IMR-90 (cell line): ENCODE results near the gene CNFN. TPM values are rescaled to one million over a fixed set of nuclear protein-coding genes. Genes with fewer than 3 reads are reported as not detected.
A peak's percentile ranks its signal among the peaks of the same experiment; 100 is the strongest.

Experiments used
- ATAC-seq: fragments of 200-7000 bp; cut with Tn5 transposase; 2 replicates; pipeline ENCODE4 v1.9.1; 2020; ENCODE audit warnings: low read depth, mild to moderate bottlenecking, moderate library complexity
- BruUV-seq: library from RNA; stranded (reverse); fragments of 400-500 nt; replicated peaks from 2 replicates; lab custom pipeline; 2021; lab: Mats Ljungman, UMichigan
- CTCF ChIA-PET: fragments of 300-600 bp; formaldehyde crosslinking; extraction: SDS; loops from one replicate; lab custom pipeline; 2021; ENCODE audit warnings: antibody characterized with exemption; lab: Yijun Ruan, JAX
- POLR2A ChIA-PET: fragments of 300-600 bp; sonication (Branson Sonifier 250); formaldehyde crosslinking; loops from one replicate; lab custom pipeline; 2022; ENCODE audit warnings: antibody characterized with exemption; ENCODE audit not compliant: unreplicated experiment; lab: Charles Lee
- DNase-seq: peaks from one replicate; pipeline ENCODE4 v3.0.0; 2013
- H2AFZ ChIP-seq: replicated peaks from 2 replicates; pipeline ENCODE3; 2013; ENCODE audit warnings: low read length, mild to moderate bottlenecking; ENCODE audit not compliant: poor library complexity
- H2AK5ac ChIP-seq: 2 replicates; pipeline ENCODE4 v1.6.1; 2013; ENCODE audit warnings: low read depth, low read length, inconsistent platforms
- H2AK9ac ChIP-seq: replicated peaks from 2 replicates; pipeline ENCODE3; 2013; ENCODE audit warnings: mild to moderate bottlenecking, low read depth, low read length, moderate library complexity; ENCODE audit not compliant: poor library complexity
- H2BK120ac ChIP-seq: 2 replicates; pipeline ENCODE4 v1.6.1; 2013; ENCODE audit warnings: low read depth, low read length, inconsistent platforms
- H2BK15ac ChIP-seq: 3 replicates; pipeline ENCODE4 v1.6.1; 2013; ENCODE audit warnings: low read depth, low read length, inconsistent platforms
- H2BK20ac ChIP-seq: 2 replicates; pipeline ENCODE4 v1.6.1; 2013; ENCODE audit warnings: low read depth, mild to moderate bottlenecking, inconsistent platforms, low read length, moderate library complexity
- H2BK5ac ChIP-seq: 2 replicates; pipeline ENCODE4 v1.6.1; 2013; ENCODE audit warnings: mild to moderate bottlenecking, low read depth, low read length, inconsistent platforms; ENCODE audit not compliant: poor library complexity, severe bottlenecking
- H3K14ac ChIP-seq: replicated peaks from 2 replicates; pipeline ENCODE4 v1.6.1; 2013; ENCODE audit warnings: low read depth, low read length, inconsistent platforms
- H3K18ac ChIP-seq: 2 replicates; pipeline ENCODE4 v1.6.1; 2013; ENCODE audit warnings: low read depth, low read length, control low read depth
- H3K23ac ChIP-seq: 2 replicates; pipeline ENCODE4 v1.6.1; 2013; ENCODE audit warnings: low read depth, low read length, inconsistent platforms
- H3K27ac ChIP-seq: 2 replicates; pipeline ENCODE4 v1.5.1; 2013; ENCODE audit warnings: mild to moderate bottlenecking, control low read depth, low read length; ENCODE audit not compliant: insufficient read depth
- H3K27me3 ChIP-seq: 2 replicates; pipeline ENCODE4 v1.6.1; 2013; ENCODE audit warnings: low read length; ENCODE audit not compliant: control insufficient read depth, insufficient read depth
- H3K36me3 ChIP-seq: 2 replicates; pipeline ENCODE4 v1.6.1; 2013; ENCODE audit warnings: low read length, mixed read lengths; ENCODE audit not compliant: control insufficient read depth, insufficient read depth
- H3K4ac ChIP-seq: 2 replicates; pipeline ENCODE4 v1.6.1; 2013; ENCODE audit warnings: low read depth, low read length, inconsistent platforms
- H3K4me1 ChIP-seq: 2 replicates; pipeline ENCODE4 v1.6.1; 2013; ENCODE audit warnings: low read length, mixed read lengths; ENCODE audit not compliant: control insufficient read depth, insufficient read depth
- H3K4me2 ChIP-seq: 2 replicates; pipeline ENCODE4 v1.6.1; 2013; ENCODE audit warnings: low read depth, mild to moderate bottlenecking, control low read depth, low read length, moderate library complexity
- H3K4me3 ChIP-seq: 2 replicates; pipeline ENCODE4 v1.5.1; 2013; ENCODE audit warnings: low read depth, mild to moderate bottlenecking, control low read depth, low read length, moderate library complexity; ENCODE audit not compliant: insufficient read depth
- H3K56ac ChIP-seq: 2 replicates; pipeline ENCODE4 v1.6.1; 2013; ENCODE audit warnings: low read length, inconsistent platforms; ENCODE audit not compliant: insufficient read depth; ENCODE audit errors: extremely low read depth
- H3K79me1 ChIP-seq, 2 experiments: 2 replicates each; pipeline ENCODE4 v1.6.1; 2013; ENCODE audit warnings: low read length in 2 of 2, inconsistent platforms in 1 of 2, low read depth in 1 of 2
- H3K9ac ChIP-seq: 2 replicates; pipeline ENCODE4 v1.6.1; 2013; ENCODE audit warnings: low read depth, low read length, control low read depth
- H3K9me1 ChIP-seq: 2 replicates; pipeline ENCODE4 v1.6.1; 2013; ENCODE audit warnings: low read length, inconsistent platforms; ENCODE audit not compliant: insufficient read depth
- H3K9me3 ChIP-seq: 2 replicates; pipeline ENCODE4 v1.6.1; 2013; ENCODE audit warnings: low read length; ENCODE audit not compliant: control insufficient read depth, insufficient read depth
- H4K20me1 ChIP-seq: 2 replicates; pipeline ENCODE4 v1.6.1; 2013; ENCODE audit warnings: low read length, inconsistent platforms; ENCODE audit not compliant: insufficient read depth
- H4K5ac ChIP-seq: 2 replicates; pipeline ENCODE4 v1.6.1; 2013; ENCODE audit warnings: mild to moderate bottlenecking, low read depth, low read length, control low read depth
- H4K8ac ChIP-seq, 2 experiments: 2 replicates each; pipeline ENCODE4 v1.6.1; 2013; ENCODE audit warnings: low read depth in 2 of 2, low read length in 2 of 2, control low read depth in 1 of 2, inconsistent platforms in 1 of 2
- H4K91ac ChIP-seq: 2 replicates; pipeline ENCODE4 v1.6.1; 2013; ENCODE audit warnings: low read depth, low read length, inconsistent platforms; ENCODE audit not compliant: insufficient read depth
- BHLHE40 ChIP-seq: fragments of 150-350 bp; IDR thresholded peaks from 2 replicates; pipeline ENCODE4 v1.6.1; 2016; ENCODE audit warnings: mild to moderate bottlenecking, low read depth, low read length
- CEBPB ChIP-seq: IDR thresholded peaks from 2 replicates; pipeline ENCODE4 v1.6.1; 2012; ENCODE audit warnings: low read depth, low read length, improper control_type of control experiment
- CHD1 ChIP-seq: IDR thresholded peaks from 2 replicates; pipeline ENCODE4 v1.6.1; 2012; ENCODE audit warnings: low read depth, low read length, improper control_type of control experiment
- CTCF ChIP-seq: conservative IDR thresholded peaks from 2 replicates; pipeline ENCODE4 v1.5.1; 2012; ENCODE audit warnings: mild to moderate bottlenecking, low read depth, low read length, improper control_type of control experiment
- ELK1 ChIP-seq: fragments of 150-350 bp; IDR thresholded peaks from 2 replicates; pipeline ENCODE4 v1.6.1; 2016; ENCODE audit warnings: low read depth, mild to moderate bottlenecking, low read length, moderate library complexity, borderline replicate concordance
- FOS ChIP-seq: fragments of 150-350 bp; IDR thresholded peaks from 2 replicates; pipeline ENCODE4 v1.6.1; 2016; ENCODE audit warnings: low read depth, low read length
- MAFK ChIP-seq: IDR thresholded peaks from 2 replicates; pipeline ENCODE4 v1.6.1; 2012; ENCODE audit warnings: low read depth, low read length, improper control_type of control experiment
- MAZ ChIP-seq: IDR thresholded peaks from 2 replicates; pipeline ENCODE4 v1.6.1; 2012; ENCODE audit warnings: low read depth, mild to moderate bottlenecking, low read length, improper control_type of control experiment, moderate library complexity, borderline replicate concordance
- MXI1 ChIP-seq: IDR thresholded peaks from 2 replicates; pipeline ENCODE4 v1.6.1; 2012; ENCODE audit warnings: low read depth, mild to moderate bottlenecking, low read length, moderate library complexity, borderline replicate concordance
- NFE2L2 ChIP-seq: fragments of 150-350 bp; IDR thresholded peaks from 2 replicates; pipeline ENCODE4 v1.6.1; 2016; ENCODE audit warnings: low read depth, mild to moderate bottlenecking, low read length
- POLR2A ChIP-seq: IDR thresholded peaks from 2 replicates; pipeline ENCODE4 v1.6.1; 2012; ENCODE audit warnings: mild to moderate bottlenecking, low read depth, low read length
- RAD21 ChIP-seq: IDR thresholded peaks from 2 replicates; pipeline ENCODE4 v1.6.1; 2012; ENCODE audit warnings: low read length, improper control_type of control experiment
- RCOR1 ChIP-seq: IDR thresholded peaks from 2 replicates; pipeline ENCODE4 v1.6.1; 2012; ENCODE audit warnings: mild to moderate bottlenecking, low read length, improper control_type of control experiment; ENCODE audit not compliant: insufficient replicate concordance
- RFX5 ChIP-seq: IDR thresholded peaks from 2 replicates; pipeline ENCODE4 v1.8.0; 2012; ENCODE audit warnings: low read depth, mild to moderate bottlenecking, low read length, moderate library complexity
- SMC3 ChIP-seq: fragments of 150-350 bp; IDR thresholded peaks from 2 replicates; pipeline ENCODE4 v1.6.1; 2016; ENCODE audit warnings: low read depth, mild to moderate bottlenecking, antibody characterized with exemption, low read length, moderate library complexity
- USF2 ChIP-seq: fragments of 150-350 bp; IDR thresholded peaks from 2 replicates; pipeline ENCODE4 v1.6.1; 2017; ENCODE audit warnings: mild to moderate bottlenecking, antibody characterized with exemption, low read length, low read depth
- WGBS, 2 experiments: methylation state at CpG; one replicate each; pipeline versions ENCODE4 v1.1.5 to v1.1.7; 2013; ENCODE audit warnings: missing lambda C conversion rate in 2 of 2; ENCODE audit not compliant: insufficient read length in 1 of 2; ENCODE audit errors: extremely low coverage in 2 of 2; 5-methylcytosine and 5-hydroxymethylcytosine counted together
- dilution Hi-C: fragments of 300-500 bp; cut with HindIII; formaldehyde crosslinking; loops from one replicate; pipeline ENCODE4 v1.14.3; 2018; ENCODE audit warnings: low sequenced_read_pairs; ENCODE audit not compliant: unreplicated experiment
- in situ Hi-C: fragments of 300-500 bp; cut with MboI; formaldehyde crosslinking; loops from 3 replicates; pipeline ENCODE4 v1.14.3; 2019; ENCODE audit warnings: low sequenced_read_pairs, inconsistent platforms, mixed read lengths
- intact Hi-C: fragments of 100-400 bp; cut with micrococcal nuclease; formaldehyde crosslinking; loops from 2 replicates; pipeline ENCODE4 v1.10.0; 2022
- polyA plus RNA-seq, 3 experiments: library from polyadenylated mRNA; depleted of rRNA; stranded (reverse); fragments of >200 nt; gene quantifications; 2 replicates each; pipeline ENCODE4 v1.2.3, GENCODE V29; 2012; ENCODE audit warnings: low replicate concordance in 1 of 3
- total RNA-seq: library from RNA; depleted of rRNA; stranded (reverse); fragments of >200 nt; gene quantifications from 2 replicates; pipeline ENCODE4 v1.2.3, GENCODE V29; 2012

The CNFN gene
- total and polyA plus RNA-seq, 2 of the 4 experiments (the other 2 are of a cell fraction), result 1.2 TPM; not detected in 1

- H3K79me1 ChIP-seq, result no peaks in the 10 kb centered on the region; a peak in 1 of 4 replicates
- no peak overlapping the region for H3K4me3 ChIP-seq
- no peak overlapping the region for H2BK20ac ChIP-seq
- H4K91ac ChIP-seq, result no peak overlapping the region
- in situ Hi-C loops (no loop called here), dilution Hi-C loops (no loop called here), intact Hi-C loops (no loop called here)
- no TSS peak for BruUV-seq
- H3K36me3 ChIP-seq, result peaks cover 1% of the 10 kb centered on the region; the same call in 1 of the 2 replicates
- no peaks in the 10 kb centered on the region for H3K9me3 ChIP-seq
- peaks cover 9% of the 10 kb centered on the region for H4K20me1 ChIP-seq
- no peak overlapping the region for H2BK15ac ChIP-seq
- H4K8ac ChIP-seq, result no peak overlapping the region
- TF ChIP-seq SMC3 (no peak), USF2 (no peak), MAFK (no peak), POLR2A (no peak), BHLHE40 (no peak), CEBPB (no peak), RFX5 (no peak), RCOR1 (no peak), CHD1 (no peak), FOS (no peak), MXI1 (no peak), NFE2L2 (no peak), RAD21 (no peak), CTCF (no peak), MAZ (no peak), ELK1 (no peak)
- no peak overlapping the region for H2BK5ac ChIP-seq
- no peak overlapping the region for H3K56ac ChIP-seq
- no peak overlapping the region for H2BK120ac ChIP-seq
- ChIA-PET CTCF (no interaction called here), POLR2A (no interaction called here)
- no peak overlapping the region for H3K14ac ChIP-seq
- H4K5ac ChIP-seq, result no peak overlapping the region
- H3K4me1 ChIP-seq, result no peaks in the 10 kb centered on the region
- no peak overlapping the region for H3K9ac ChIP-seq
- no peaks in the 10 kb centered on the region for H3K27me3 ChIP-seq
- no peak overlapping the region for H2AFZ ChIP-seq
- no peak for DNase-seq
- H3K18ac ChIP-seq, result no peak overlapping the region
- no peak overlapping the region for H3K4ac ChIP-seq
- H2AK5ac ChIP-seq, result no peak overlapping the region
- H3K4me2 ChIP-seq, result no peak overlapping the region
- no peak overlapping the region for H3K27ac ChIP-seq
- H3K23ac ChIP-seq, result no peak overlapping the region
- H3K9me1 ChIP-seq, result 0 out of 2 replicates have a peak, but pooled peaks cover 2% of the 10 kb centered on the region
- H2AK9ac ChIP-seq, result peak overlapping the region; percentile 42
- 50% methylated on average over 4 of the region's 7 CpGs; no CpG with 5 or more reads in 1 of the 2 experiments for WGBS, 2 experiments
- peak; percentile 63 for ATAC-seq
Measured at GRCh38 chr19:42412227-42412626, 22.1 kb upstream of the CNFN start.
